ENCODE results near the gene CLTA.

The CLTA gene

DNA sequence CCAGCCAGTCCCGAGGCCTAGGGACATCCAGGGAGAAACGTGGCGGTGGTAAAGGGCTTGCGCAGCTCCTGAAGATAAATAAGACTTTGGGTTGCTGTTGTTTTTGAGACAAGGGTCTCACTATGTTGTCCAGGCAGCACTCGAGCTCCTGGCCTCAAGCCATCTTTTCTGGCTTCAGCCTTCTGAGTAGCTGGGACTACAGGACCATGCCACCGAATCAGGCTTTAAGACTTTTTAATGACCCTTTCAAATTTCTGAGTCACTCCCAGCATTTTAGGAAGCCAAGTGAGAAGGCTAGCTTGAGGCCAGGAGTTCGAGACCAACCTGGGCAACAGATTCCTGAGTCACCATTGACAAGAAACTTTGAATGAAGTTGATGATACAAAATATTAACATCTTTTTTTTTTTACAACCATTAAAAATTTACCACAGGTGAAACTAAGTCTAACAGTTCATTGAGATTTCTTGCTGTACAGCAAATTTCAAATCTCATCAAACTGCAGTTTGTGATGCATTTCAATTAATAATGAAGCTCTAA, 68.3 kb downstream of the CLTA start:
- H3K4me3 ChIP-seq (ENCODE audit: low read depth, low read length), result peak overlapping the region; percentile 79
- TF ChIP-seq, protein P1, sequence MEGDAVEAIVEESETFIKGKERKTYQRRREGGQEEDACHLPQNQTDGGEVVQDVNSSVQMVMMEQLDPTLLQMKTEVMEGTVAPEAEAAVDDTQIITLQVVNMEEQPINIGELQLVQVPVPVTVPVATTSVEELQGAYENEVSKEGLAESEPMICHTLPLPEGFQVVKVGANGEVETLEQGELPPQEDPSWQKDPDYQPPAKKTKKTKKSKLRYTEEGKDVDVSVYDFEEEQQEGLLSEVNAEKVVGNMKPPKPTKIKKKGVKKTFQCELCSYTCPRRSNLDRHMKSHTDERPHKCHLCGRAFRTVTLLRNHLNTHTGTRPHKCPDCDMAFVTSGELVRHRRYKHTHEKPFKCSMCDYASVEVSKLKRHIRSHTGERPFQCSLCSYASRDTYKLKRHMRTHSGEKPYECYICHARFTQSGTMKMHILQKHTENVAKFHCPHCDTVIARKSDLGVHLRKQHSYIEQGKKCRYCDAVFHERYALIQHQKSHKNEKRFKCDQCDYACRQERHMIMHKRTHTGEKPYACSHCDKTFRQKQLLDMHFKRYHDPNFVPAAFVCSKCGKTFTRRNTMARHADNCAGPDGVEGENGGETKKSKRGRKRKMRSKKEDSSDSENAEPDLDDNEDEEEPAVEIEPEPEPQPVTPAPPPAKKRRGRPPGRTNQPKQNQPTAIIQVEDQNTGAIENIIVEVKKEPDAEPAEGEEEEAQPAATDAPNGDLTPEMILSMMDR (IDR thresholded peaks at IDR 0.05; ENCODE audit: low read depth, low read length), result no peak
